ENCODE results near the gene PRR19.

DNA sequence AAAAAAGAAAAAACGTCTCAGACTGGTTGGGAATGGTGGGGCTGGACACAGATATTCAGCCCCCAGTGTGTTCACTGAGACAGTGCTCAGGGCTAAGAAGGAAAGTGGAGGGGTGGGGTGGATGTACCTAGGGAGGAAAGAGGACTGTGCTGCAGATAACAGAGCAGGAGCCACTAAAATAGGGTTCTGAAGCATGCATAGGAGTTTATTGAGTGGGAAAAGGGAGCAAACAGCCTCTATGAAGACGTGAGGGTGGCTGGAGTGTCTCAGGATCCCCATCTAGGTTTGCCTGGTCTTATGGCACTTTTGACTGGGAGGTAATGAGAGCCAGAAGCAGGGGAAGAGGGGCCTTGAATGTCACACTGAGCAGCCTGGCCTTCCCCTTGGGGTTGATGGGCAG lies 26.9 kb downstream of the PRR19 start:
- TF ChIP-seq, protein P1, sequence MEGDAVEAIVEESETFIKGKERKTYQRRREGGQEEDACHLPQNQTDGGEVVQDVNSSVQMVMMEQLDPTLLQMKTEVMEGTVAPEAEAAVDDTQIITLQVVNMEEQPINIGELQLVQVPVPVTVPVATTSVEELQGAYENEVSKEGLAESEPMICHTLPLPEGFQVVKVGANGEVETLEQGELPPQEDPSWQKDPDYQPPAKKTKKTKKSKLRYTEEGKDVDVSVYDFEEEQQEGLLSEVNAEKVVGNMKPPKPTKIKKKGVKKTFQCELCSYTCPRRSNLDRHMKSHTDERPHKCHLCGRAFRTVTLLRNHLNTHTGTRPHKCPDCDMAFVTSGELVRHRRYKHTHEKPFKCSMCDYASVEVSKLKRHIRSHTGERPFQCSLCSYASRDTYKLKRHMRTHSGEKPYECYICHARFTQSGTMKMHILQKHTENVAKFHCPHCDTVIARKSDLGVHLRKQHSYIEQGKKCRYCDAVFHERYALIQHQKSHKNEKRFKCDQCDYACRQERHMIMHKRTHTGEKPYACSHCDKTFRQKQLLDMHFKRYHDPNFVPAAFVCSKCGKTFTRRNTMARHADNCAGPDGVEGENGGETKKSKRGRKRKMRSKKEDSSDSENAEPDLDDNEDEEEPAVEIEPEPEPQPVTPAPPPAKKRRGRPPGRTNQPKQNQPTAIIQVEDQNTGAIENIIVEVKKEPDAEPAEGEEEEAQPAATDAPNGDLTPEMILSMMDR (IDR thresholded peaks at IDR 0.05): no peak
- no peak for TF ChIP-seq POLR2A (IDR thresholded peaks at IDR 0.05)

All from testis (tissue), 2 donors.